ENCODE measurements around the gene TPSAB1.
"Not testable (repeated sequence)": the region's sequence is repeated elsewhere in the genome, so short reads cannot be mapped to it uniquely, and the experiment has no call there.

TPSAB1 gene

DNA sequence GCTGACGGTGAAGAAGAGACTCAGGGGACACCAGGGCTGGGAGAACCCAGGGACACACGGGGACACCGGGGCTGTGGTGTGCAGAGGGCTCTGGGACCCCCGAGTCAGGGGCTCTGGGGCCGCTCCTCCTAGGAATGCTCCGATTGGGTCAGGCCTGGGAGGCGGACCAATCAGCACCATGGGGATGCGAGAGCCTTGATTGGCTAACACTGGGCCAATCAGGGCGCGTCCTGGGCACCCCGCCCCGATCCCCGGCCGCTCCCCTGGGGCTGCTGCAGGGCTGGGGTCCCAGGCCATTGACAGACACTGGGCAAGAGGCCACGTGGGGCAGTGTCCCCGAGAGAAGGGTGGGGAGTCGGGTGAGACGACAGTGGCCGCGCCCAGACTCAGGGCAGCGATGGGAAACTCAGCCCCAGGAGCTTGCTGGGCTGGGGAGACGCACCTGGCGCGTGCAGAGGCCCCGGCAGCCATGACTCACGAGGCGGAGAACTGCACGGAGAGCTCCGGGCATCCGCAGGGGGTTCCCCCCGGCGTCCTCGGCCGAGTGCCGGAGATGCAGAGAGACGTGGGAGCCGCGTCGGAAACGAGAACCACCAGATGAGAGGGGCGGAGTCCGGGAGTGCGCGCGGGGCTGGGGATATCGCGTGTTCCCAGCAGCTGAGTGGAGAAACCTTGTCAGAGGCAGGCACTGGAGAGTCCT lies 8.3 kb upstream of the TPSAB1 start:
- H3K36me3 ChIP-seq; H3K27me3 ChIP-seq; H3K4me1 ChIP-seq (ENCODE audit: control insufficient read depth in 1 of 2, insufficient read depth in 1 of 2, low read depth in 1 of 2, low read length in 1 of 2); H3K4me3 ChIP-seq (ENCODE audit: low read depth in 1 of 2, low read length in 1 of 2); H3K27ac ChIP-seq; H3K9me3 ChIP-seq: not testable (repeated sequence)

DNA sequence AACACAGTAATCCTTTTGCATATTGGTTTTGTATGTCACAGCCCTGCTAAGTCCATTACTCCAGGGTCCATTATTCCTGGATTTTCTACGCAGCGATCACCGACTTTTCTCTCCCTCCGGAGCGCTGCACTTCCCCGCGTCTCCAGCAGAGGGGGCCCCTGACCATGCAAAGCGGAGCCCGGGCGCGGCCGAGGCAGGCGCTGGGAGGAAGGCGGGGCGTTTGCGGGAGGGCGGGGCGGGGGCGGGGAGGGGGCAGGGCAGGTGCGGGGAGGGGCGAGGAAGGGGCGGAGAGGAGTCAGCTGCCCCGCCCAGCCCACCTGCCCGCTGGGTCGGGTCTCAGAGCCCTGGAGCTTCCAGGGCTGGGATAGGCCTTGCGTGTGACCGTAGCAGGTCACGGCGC lies 3.8 kb upstream of the TPSAB1 start:
- not testable (repeated sequence) for H3K9me3 ChIP-seq; H3K27me3 ChIP-seq; H3K4me3 ChIP-seq (ENCODE audit: low read depth in 1 of 2, low read length in 1 of 2)

GRCh38 chr16:1237990-1238389 lies 2.5 kb upstream of the TPSAB1 start:
- no peak overlapping the region for H3K27ac ChIP-seq
- no peak for TF ChIP-seq CTCF (IDR thresholded peaks at IDR 0.05)
- H3K36me3 ChIP-seq = no peaks in the 10 kb centered on the region
- no peak overlapping the region for H3K4me3 ChIP-seq (ENCODE audit: low read depth in 1 of 2, low read length in 1 of 2)
- no peaks in the 10 kb centered on the region for H3K4me1 ChIP-seq (ENCODE audit: control insufficient read depth in 1 of 2, insufficient read depth in 1 of 2, low read depth in 1 of 2, low read length in 1 of 2)
- peaks cover 5% of the 10 kb centered on the region for H3K27me3 ChIP-seq
- H3K9me3 ChIP-seq = no peaks in the 10 kb centered on the region

More for the DNA sequence above, 3.8 kb upstream of the TPSAB1 start:
- not testable (repeated sequence) for H3K4me1 ChIP-seq (ENCODE audit: control insufficient read depth in 1 of 2, insufficient read depth in 1 of 2, low read depth in 1 of 2, low read length in 1 of 2); H3K36me3 ChIP-seq; H3K27ac ChIP-seq

DNA sequence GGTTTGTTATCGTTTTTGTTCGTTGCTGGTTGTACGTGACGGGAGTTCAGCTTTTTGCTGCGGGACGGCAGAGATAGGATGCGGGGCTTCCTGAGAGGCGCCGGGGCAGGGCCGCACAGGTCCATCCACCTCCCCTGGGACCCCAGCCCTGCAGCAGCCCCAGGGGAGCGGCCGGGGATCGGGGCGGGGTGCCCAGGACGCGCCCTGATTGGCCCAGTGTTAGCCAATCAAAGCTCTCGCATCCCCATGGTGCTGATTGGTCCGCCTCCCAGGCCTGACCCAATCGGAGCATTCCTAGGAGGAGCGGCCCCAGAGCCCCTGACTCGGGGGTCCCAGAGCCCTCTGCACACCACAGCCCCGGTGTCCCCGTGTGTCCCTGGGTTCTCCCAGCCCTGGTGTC lies 1.6 kb upstream of the TPSAB1 start:
- H3K4me1 ChIP-seq (ENCODE audit: control insufficient read depth in 1 of 2, insufficient read depth in 1 of 2, low read depth in 1 of 2, low read length in 1 of 2); H3K4me3 ChIP-seq (ENCODE audit: low read depth in 1 of 2, low read length in 1 of 2); H3K9me3 ChIP-seq: not testable (repeated sequence)

DNA sequence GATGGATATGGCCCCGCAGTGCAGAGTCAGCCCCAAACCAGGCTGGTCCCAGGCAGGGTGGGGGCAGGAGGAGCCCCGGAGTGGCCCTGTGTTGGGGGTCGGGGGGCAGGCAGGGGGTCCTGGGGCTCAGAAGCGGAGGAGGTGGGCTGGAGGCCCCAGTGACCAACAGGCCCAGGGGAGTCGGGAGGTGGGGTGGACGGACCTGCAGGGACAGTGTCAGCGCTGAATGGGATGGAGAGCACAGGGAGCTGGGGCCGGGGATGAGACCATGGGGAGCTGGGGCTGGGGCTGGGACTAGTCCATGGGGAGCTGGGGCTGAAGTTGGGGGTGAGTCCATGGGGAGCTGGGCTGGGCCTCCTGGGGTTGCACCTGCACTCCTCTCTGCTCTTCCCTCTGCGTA lies 930 bp upstream of the TPSAB1 start:
- H3K9me3 ChIP-seq; H3K4me3 ChIP-seq (ENCODE audit: low read depth in 1 of 2, low read length in 1 of 2); H3K27me3 ChIP-seq; H3K27ac ChIP-seq; H3K36me3 ChIP-seq; H3K4me1 ChIP-seq (ENCODE audit: control insufficient read depth in 1 of 2, insufficient read depth in 1 of 2, low read depth in 1 of 2, low read length in 1 of 2): not testable (repeated sequence)

More for the DNA sequence above, 1.6 kb upstream of the TPSAB1 start:
- H3K27me3 ChIP-seq, H3K27ac ChIP-seq, H3K36me3 ChIP-seq: not testable (repeated sequence)

- peaks cover 19% of the 10 kb centered on the region for H3K27me3 ChIP-seq
- H3K4me1 ChIP-seq (ENCODE audit: control insufficient read depth in 1 of 2, insufficient read depth in 1 of 2, low read depth in 1 of 2, low read length in 1 of 2); H3K4me3 ChIP-seq (ENCODE audit: low read depth in 1 of 2, low read length in 1 of 2); H3K36me3 ChIP-seq; H3K27ac ChIP-seq; H3K9me3 ChIP-seq: not testable (repeated sequence)
Measured at GRCh38 chr16:1241081-1241480, 576 bp downstream of the TPSAB1 start.

DNA sequence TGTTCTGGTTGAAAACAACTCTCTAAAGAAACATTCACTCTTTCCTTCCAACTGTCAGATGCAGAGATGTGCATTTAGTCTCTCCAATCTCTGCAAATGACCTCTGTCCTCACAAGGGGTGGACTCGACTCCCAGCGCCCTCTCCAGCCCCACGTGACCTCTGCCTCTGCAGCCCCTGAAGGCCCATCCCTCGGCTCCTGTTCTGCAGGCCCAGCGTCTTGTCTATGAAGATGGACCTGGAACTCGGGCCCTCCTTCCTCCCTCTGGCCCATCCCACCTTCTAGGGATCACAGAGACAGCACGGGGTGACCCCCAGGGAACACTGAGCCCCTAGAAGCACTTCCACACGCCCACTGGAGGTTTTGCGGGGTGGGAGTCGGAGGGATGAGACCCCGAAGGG lies 2.9 kb downstream of the TPSAB1 start:
- not testable (repeated sequence) for H3K27ac ChIP-seq; H3K9me3 ChIP-seq; H3K4me1 ChIP-seq (ENCODE audit: control insufficient read depth in 1 of 2, insufficient read depth in 1 of 2, low read depth in 1 of 2, low read length in 1 of 2); H3K4me3 ChIP-seq (ENCODE audit: low read depth in 1 of 2, low read length in 1 of 2); H3K36me3 ChIP-seq
- peaks cover 25% of the 10 kb centered on the region for H3K27me3 ChIP-seq

DNA sequence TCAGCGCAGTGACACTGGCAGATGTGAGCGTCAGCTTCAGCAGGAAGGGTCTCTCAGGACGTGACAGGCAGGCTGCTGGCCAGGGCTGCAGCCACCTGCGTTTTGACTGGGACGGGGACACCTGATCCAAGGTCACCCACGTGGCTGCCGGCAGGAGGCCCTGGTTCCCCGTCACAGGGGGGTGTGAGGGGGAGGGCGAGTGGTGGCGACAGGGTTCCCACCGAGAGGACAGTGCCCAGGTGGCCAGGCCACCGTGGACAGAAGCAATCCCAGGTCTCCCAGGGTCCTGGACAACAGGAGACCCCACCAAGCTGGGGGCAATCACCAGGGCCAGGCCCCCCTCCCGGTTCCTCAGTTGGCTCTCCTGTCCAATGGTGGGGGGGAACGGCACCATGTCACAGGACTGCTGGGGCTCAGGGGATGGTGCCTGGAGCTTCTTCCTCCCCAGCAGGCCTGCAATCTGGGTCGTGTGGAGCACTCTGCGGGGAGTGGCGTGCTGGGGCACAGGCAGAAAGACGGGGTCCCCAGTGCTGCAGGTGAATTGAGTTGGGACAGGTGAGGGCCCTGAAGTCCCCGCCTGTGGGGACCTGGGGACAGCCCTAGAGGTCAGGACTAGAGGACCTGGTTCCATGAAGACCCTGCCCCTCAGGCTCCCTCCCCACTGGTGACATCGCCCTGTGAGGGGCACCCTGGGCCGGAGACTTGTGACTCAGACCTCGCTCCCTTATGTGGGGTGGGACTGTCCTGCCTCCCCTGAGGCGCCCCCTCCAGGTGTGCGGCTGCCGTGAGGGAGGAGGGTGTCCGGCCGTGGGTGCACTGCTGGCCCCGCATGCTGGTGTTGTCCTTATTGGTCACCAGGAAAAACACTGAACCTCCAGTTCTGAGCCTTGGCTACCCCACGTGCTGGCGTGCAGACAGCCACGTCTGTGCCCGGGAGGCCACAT lies 3.7 kb downstream of the TPSAB1 start:
- H3K27me3 ChIP-seq = peaks cover 25% of the 10 kb centered on the region
- not testable (repeated sequence) for H3K4me3 ChIP-seq (ENCODE audit: low read depth in 1 of 2, low read length in 1 of 2); H3K36me3 ChIP-seq; H3K4me1 ChIP-seq (ENCODE audit: control insufficient read depth in 1 of 2, insufficient read depth in 1 of 2, low read depth in 1 of 2, low read length in 1 of 2); H3K9me3 ChIP-seq; H3K27ac ChIP-seq

GRCh38 chr16:1244881-1245280 lies 4.4 kb downstream of the TPSAB1 start:
- Histone ChIP-seq H3K36me3 (no peaks in the 10 kb centered on the region), H3K27ac (no peak overlapping the region), H3K27me3 (peaks cover 25% of the 10 kb centered on the region), H3K9me3 (no peaks in the 10 kb centered on the region), H3K4me1 (ENCODE audit: control insufficient read depth in 1 of 2, insufficient read depth in 1 of 2, low read depth in 1 of 2, low read length in 1 of 2) (no peaks in the 10 kb centered on the region), H3K4me3 (ENCODE audit: low read depth in 1 of 2, low read length in 1 of 2) (no peak overlapping the region)
- no peak for TF ChIP-seq CTCF (IDR thresholded peaks at IDR 0.05)
